Measurements from ENCODE around the gene CLDN18.

CLDN18 gene

GRCh38 chr3:138009476-138010272, at the start of gene CLDN18:
TSS of gene CLDN18 (plus strand) at chr3:138010165. CDS start at chr3:138010226, 61 bp downstream.
- no peak within 1 kb of the TSS for H3K4me3 Mint-ChIP-seq
- no peak within 1 kb of the TSS for H3K27ac Mint-ChIP-seq
- H3K9me3 Mint-ChIP-seq, result no peaks in the 10 kb centered on the region
- H3K27me3 Mint-ChIP-seq (ENCODE audit: low read depth), result peaks cover 11% of the 10 kb centered on the region
- no peaks in the 10 kb centered on the region for H3K4me1 Mint-ChIP-seq (ENCODE audit: low read depth)
- no peaks in the 10 kb centered on the region for H3K36me3 Mint-ChIP-seq (ENCODE audit: low read depth)

- H3K9me3 Mint-ChIP-seq, result no peaks in the 10 kb centered on the region
- peaks cover 3% of the 10 kb centered on the region for H3K27me3 Mint-ChIP-seq (ENCODE audit: low read depth)
- no peaks in the 10 kb centered on the region for H3K36me3 Mint-ChIP-seq (ENCODE audit: low read depth)
- no peaks in the 10 kb centered on the region for H3K4me1 Mint-ChIP-seq (ENCODE audit: low read depth)
- no peak overlapping the region for H3K27ac Mint-ChIP-seq
- H3K4me3 Mint-ChIP-seq, result no peak overlapping the region
These were observed 47.7 kb upstream of the CLDN18 start for GRCh38 chr3:137962251-137962650.

- H3K9me3 Mint-ChIP-seq, result no peaks in the 10 kb centered on the region
- H3K36me3 Mint-ChIP-seq (ENCODE audit: low read depth), result no peaks in the 10 kb centered on the region
- no peak overlapping the region for H3K4me3 Mint-ChIP-seq
- H3K4me1 Mint-ChIP-seq (ENCODE audit: low read depth), result no peaks in the 10 kb centered on the region
- no peak overlapping the region for H3K27ac Mint-ChIP-seq
- H3K27me3 Mint-ChIP-seq (ENCODE audit: low read depth), result peaks cover 3% of the 10 kb centered on the region
These were observed 46.5 kb upstream of the CLDN18 start for GRCh38 chr3:137963463-137963862.

- Mint-ChIP-seq H3K9me3 (no peaks in the 10 kb centered on the region), H3K27ac (no peak overlapping the region), H3K27me3 (ENCODE audit: low read depth) (peaks cover 3% of the 10 kb centered on the region), H3K36me3 (ENCODE audit: low read depth) (no peaks in the 10 kb centered on the region), H3K4me3 (no peak overlapping the region), H3K4me1 (ENCODE audit: low read depth) (no peaks in the 10 kb centered on the region)
These were observed 38.8 kb upstream of the CLDN18 start for GRCh38 chr3:137970914-137971831.

GRCh38 chr3:137972396-137972795, 37.6 kb upstream of the CLDN18 start:
- Mint-ChIP-seq H3K4me3 (no peak overlapping the region), H3K36me3 (ENCODE audit: low read depth) (no peaks in the 10 kb centered on the region)

GRCh38 chr3:137978328-137978727, 31.6 kb upstream of the CLDN18 start:
- Mint-ChIP-seq H3K36me3 (ENCODE audit: low read depth) (no peaks in the 10 kb centered on the region), H3K4me1 (ENCODE audit: low read depth) (no peaks in the 10 kb centered on the region), H3K27ac (no peak overlapping the region), H3K27me3 (ENCODE audit: low read depth) (peaks cover 4% of the 10 kb centered on the region), H3K4me3 (no peak overlapping the region), H3K9me3 (no peaks in the 10 kb centered on the region)

More at GRCh38 chr3:137972396-137972795, 37.6 kb upstream of the CLDN18 start:
- no peaks in the 10 kb centered on the region for H3K9me3 Mint-ChIP-seq
- H3K27ac Mint-ChIP-seq, result no peak overlapping the region
- H3K27me3 Mint-ChIP-seq (ENCODE audit: low read depth), result peaks cover 3% of the 10 kb centered on the region
- H3K4me1 Mint-ChIP-seq (ENCODE audit: low read depth), result no peaks in the 10 kb centered on the region

GRCh38 chr3:137987723-137988122, 22.2 kb upstream of the CLDN18 start:
- H3K27me3 Mint-ChIP-seq (ENCODE audit: low read depth), result no peaks in the 10 kb centered on the region
- no peaks in the 10 kb centered on the region for H3K9me3 Mint-ChIP-seq
- no peaks in the 10 kb centered on the region for H3K36me3 Mint-ChIP-seq (ENCODE audit: low read depth)
- H3K4me1 Mint-ChIP-seq (ENCODE audit: low read depth), result peaks cover 2% of the 10 kb centered on the region
- no peak overlapping the region for H3K27ac Mint-ChIP-seq
- no peak overlapping the region for H3K4me3 Mint-ChIP-seq

- H3K36me3 Mint-ChIP-seq (ENCODE audit: low read depth), result no peaks in the 10 kb centered on the region
- H3K4me3 Mint-ChIP-seq, result no peak overlapping the region
- peaks cover 2% of the 10 kb centered on the region for H3K4me1 Mint-ChIP-seq (ENCODE audit: low read depth)
- no peaks in the 10 kb centered on the region for H3K9me3 Mint-ChIP-seq
- no peaks in the 10 kb centered on the region for H3K27me3 Mint-ChIP-seq (ENCODE audit: low read depth)
- H3K27ac Mint-ChIP-seq, result no peak overlapping the region
These were observed 21.8 kb upstream of the CLDN18 start for GRCh38 chr3:137988152-137988551.

GRCh38 chr3:137988982-137989381, 21.0 kb upstream of the CLDN18 start:
- Mint-ChIP-seq H3K4me3 (no peak overlapping the region), H3K27me3 (ENCODE audit: low read depth) (no peaks in the 10 kb centered on the region), H3K27ac (no peak overlapping the region), H3K9me3 (peaks cover 3% of the 10 kb centered on the region), H3K36me3 (ENCODE audit: low read depth) (no peaks in the 10 kb centered on the region), H3K4me1 (ENCODE audit: low read depth) (peaks cover 2% of the 10 kb centered on the region)

GRCh38 chr3:137990427-137990826, 19.5 kb upstream of the CLDN18 start:
- H3K36me3 Mint-ChIP-seq (ENCODE audit: low read depth), result no peaks in the 10 kb centered on the region
- no peak overlapping the region for H3K4me3 Mint-ChIP-seq
- no peaks in the 10 kb centered on the region for H3K27me3 Mint-ChIP-seq (ENCODE audit: low read depth)
- H3K27ac Mint-ChIP-seq, result no peak overlapping the region
- peaks cover 2% of the 10 kb centered on the region for H3K4me1 Mint-ChIP-seq (ENCODE audit: low read depth)
- peaks cover 9% of the 10 kb centered on the region for H3K9me3 Mint-ChIP-seq

GRCh38 chr3:137992592-137992991, 17.4 kb upstream of the CLDN18 start:
- Mint-ChIP-seq H3K36me3 (ENCODE audit: low read depth) (no peaks in the 10 kb centered on the region), H3K9me3 (peaks cover 9% of the 10 kb centered on the region), H3K27me3 (ENCODE audit: low read depth) (no peaks in the 10 kb centered on the region), H3K27ac (no peak overlapping the region), H3K4me3 (no peak overlapping the region), H3K4me1 (ENCODE audit: low read depth) (peaks cover 2% of the 10 kb centered on the region)

GRCh38 chr3:137998121-137999042, 11.6 kb upstream of the CLDN18 start:
- Mint-ChIP-seq H3K27me3 (ENCODE audit: low read depth) (no peaks in the 10 kb centered on the region), H3K4me3 (no peak overlapping the region), H3K4me1 (ENCODE audit: low read depth) (no peaks in the 10 kb centered on the region), H3K27ac (no peak overlapping the region), H3K9me3 (peaks cover 9% of the 10 kb centered on the region), H3K36me3 (ENCODE audit: low read depth) (no peaks in the 10 kb centered on the region)

GRCh38 chr3:138003069-138003468, 6.9 kb upstream of the CLDN18 start:
- Mint-ChIP-seq H3K4me1 (ENCODE audit: low read depth) (no peaks in the 10 kb centered on the region), H3K36me3 (ENCODE audit: low read depth) (no peaks in the 10 kb centered on the region), H3K27ac (no peak overlapping the region), H3K9me3 (no peaks in the 10 kb centered on the region), H3K4me3 (no peak overlapping the region), H3K27me3 (ENCODE audit: low read depth) (peaks cover 8% of the 10 kb centered on the region)

GRCh38 chr3:138005627-138006026, 4.3 kb upstream of the CLDN18 start:
- Mint-ChIP-seq H3K27ac (no peak overlapping the region), H3K9me3 (no peaks in the 10 kb centered on the region), H3K4me3 (no peak overlapping the region), H3K4me1 (ENCODE audit: low read depth) (no peaks in the 10 kb centered on the region), H3K36me3 (ENCODE audit: low read depth) (no peaks in the 10 kb centered on the region), H3K27me3 (ENCODE audit: low read depth) (peaks cover 8% of the 10 kb centered on the region)
